Measurements from ENCODE around the gene FAM217A.
A peak's percentile ranks its signal among the peaks of the same experiment; 100 is the strongest.

The FAM217A gene

GRCh38 chr6:4021133-4021853 is 57.6 kb downstream of the FAM217A start:
- peak; percentile 95 for DNase-seq

DNA sequence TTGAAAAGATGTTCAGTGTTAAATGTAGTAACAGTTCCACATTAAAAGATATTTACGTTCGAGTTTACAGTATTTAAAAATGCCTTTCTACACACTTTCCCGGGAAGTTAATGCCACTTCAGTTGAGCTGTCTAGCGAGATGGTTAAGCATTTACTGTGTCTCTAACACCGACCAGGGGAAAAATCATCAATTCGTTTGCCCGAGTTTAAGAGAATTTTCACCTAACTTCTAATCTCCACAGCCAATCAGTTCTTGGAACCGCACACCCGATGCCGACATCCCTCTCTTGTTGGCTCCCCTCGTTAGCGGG is 58.2 kb downstream of the FAM217A start:
- no peak for DNase-seq

DNA sequence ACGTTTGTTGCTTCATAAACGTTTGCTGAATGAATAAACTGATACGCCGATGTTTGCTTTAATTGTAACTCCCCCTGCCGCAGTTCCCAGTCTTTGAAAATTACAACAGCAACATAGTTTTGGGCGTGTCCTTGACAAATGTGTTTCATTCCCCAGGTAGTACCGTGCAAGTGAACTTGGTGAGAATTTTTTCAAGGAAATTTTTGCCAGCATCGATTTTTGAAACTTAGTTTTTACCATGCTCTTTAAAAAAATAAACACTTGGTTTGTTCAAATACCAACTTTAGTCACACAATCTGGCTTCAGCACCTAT is 60.1 kb downstream of the FAM217A start:
- DNase-seq: no peak
